A549 (cell line): Measurements from ENCODE around the gene LIPH. TPM values are rescaled to one million over a fixed set of nuclear protein-coding genes. Genes with fewer than 3 reads are reported as not detected.

Experiments
- ATAC-seq, 2 experiments: fragments of 200-7000 bp in 1 of 2; fragments of >200 bp in 1 of 2; cut with Nextera tagmentation in 1 of 2; cut with Tn5 transposase in 1 of 2; 3 replicates each; pipeline versions ENCODE4 v1.8.0 to v1.9.1; 2018 to 2020; ENCODE audit warnings: mild to moderate bottlenecking in 1 of 2, moderate library complexity in 1 of 2
- CTCF ChIA-PET: fragments of 300-600 bp; sonication (Branson Sonifier 250); formaldehyde crosslinking; extraction: SDS; loops from one replicate; lab custom pipeline; 2021; ENCODE audit warnings: antibody characterized with exemption, inconsistent platforms; lab: Yijun Ruan, JAX
- POLR2A ChIA-PET: fragments of 350-600 bp; formaldehyde crosslinking; extraction: SDS; loops from one replicate; lab custom pipeline; 2021; ENCODE audit warnings: antibody characterized with exemption, inconsistent platforms; lab: Yijun Ruan, JAX
- DNase-seq, 2 experiments: peaks; one replicate each; pipeline versions ENCODE4 v3.0.0 to v3.0.0-alpha.2; 2011 to 2016; ENCODE audit warnings: low read depth in 1 of 2, low spot score in 1 of 2
- FAIRE-seq: peaks from 2 replicates; lab custom pipeline; 2011; peaks lifted over from hg19 to GRCh38; lab: Jason Lieb, UNC
- H3K27ac ChIP-seq, 2 experiments: fragments of >200 bp; sonication (Bioruptor Twin); formaldehyde crosslinking; 3 replicates each; pipeline ENCODE4 v1.5.1; 2016 to 2017
- H3K4me1 ChIP-seq: fragments of >200 bp; sonication (Bioruptor Twin); formaldehyde crosslinking; 3 replicates; pipeline ENCODE4 v1.6.1; 2016
- H3K4me2 ChIP-seq: fragments of >200 bp; sonication (Bioruptor Twin); formaldehyde crosslinking; 3 replicates; pipeline ENCODE4 v1.6.1; 2016
- H3K4me3 ChIP-seq: fragments of >200 bp; sonication (Bioruptor Twin); formaldehyde crosslinking; 3 replicates; pipeline ENCODE4 v1.5.1; 2016
- H3K9me3 ChIP-seq: fragments of >200 bp; sonication (Bioruptor Twin); formaldehyde crosslinking; 3 replicates; pipeline ENCODE4 v1.6.1; 2016
- BCL3 ChIP-seq: fragments of >200 bp; sonication (Bioruptor Twin); formaldehyde crosslinking; IDR thresholded peaks from 3 replicates; pipeline ENCODE4 v1.6.1; 2016
- BHLHE40 ChIP-seq: IDR thresholded peaks from 2 replicates; pipeline ENCODE4 v1.6.1; 2012; ENCODE audit warnings: low read depth, low read length, inconsistent platforms
- CBX2 ChIP-seq: fragments of 200-600 bp; sonication (generic); IDR thresholded peaks from 2 replicates; pipeline ENCODE4 v1.6.1; 2016; ENCODE audit warnings: low read depth, mild to moderate bottlenecking, borderline replicate concordance
- CBX8 ChIP-seq: fragments of 200-600 bp; sonication (generic); IDR thresholded peaks from 2 replicates; pipeline ENCODE4 v1.6.1; 2016
- CTCF ChIP-seq: fragments of >200 bp; sonication (Bioruptor Twin); formaldehyde crosslinking; IDR thresholded peaks from 3 replicates; pipeline ENCODE4 v1.5.1; 2016
- EHMT2 ChIP-seq: fragments of 200-600 bp; sonication (generic); IDR thresholded peaks from 2 replicates; pipeline ENCODE4 v1.6.1; 2016; ENCODE audit warnings: antibody characterized with exemption, low read depth, mild to moderate bottlenecking, moderate library complexity
- EP300 ChIP-seq, 2 experiments: fragments of >200 bp; sonication (Bioruptor Twin); formaldehyde crosslinking; IDR thresholded peaks; 2 replicates in 1 of 2; 3 replicates in 1 of 2; pipeline ENCODE4 v1.6.1; 2016 to 2017
- ESRRA ChIP-seq: fragments of 150-350 bp; IDR thresholded peaks from 2 replicates; pipeline ENCODE4 v1.6.1; 2014; ENCODE audit warnings: mild to moderate bottlenecking, low read length, borderline replicate concordance
- HOXB5 ChIP-seq: fragments of 250-450 bp; sonication (Bioruptor Pico); IDR thresholded peaks from 2 replicates; pipeline ENCODE4 v1.5.0; 2020; ENCODE audit warnings: mild to moderate bottlenecking, moderate library complexity
- KDM1A ChIP-seq: fragments of 200-600 bp; sonication (generic); IDR thresholded peaks from 2 replicates; pipeline ENCODE4 v1.6.1; 2016; ENCODE audit warnings: low read depth, mild to moderate bottlenecking
- MAX ChIP-seq: IDR thresholded peaks from 2 replicates; pipeline ENCODE4 v1.6.1; 2012
- PHF8 ChIP-seq: fragments of 200-600 bp; sonication (generic); IDR thresholded peaks from 2 replicates; pipeline ENCODE4 v1.6.1; 2016; ENCODE audit warnings: low read depth, mild to moderate bottlenecking, antibody characterized with exemption, moderate library complexity, borderline replicate concordance
- REST ChIP-seq: fragments of 200-600 bp; sonication (generic); IDR thresholded peaks from 2 replicates; pipeline ENCODE4 v1.6.1; 2016; ENCODE audit warnings: antibody characterized with exemption, mild to moderate bottlenecking, moderate library complexity
- SREBF2 ChIP-seq: fragments of 450-650 bp; IDR thresholded peaks from 2 replicates; pipeline ENCODE4 v1.6.1; 2014; ENCODE audit warnings: mild to moderate bottlenecking, moderate library complexity
- ZC3H11A ChIP-seq: fragments of 450-650 bp; IDR thresholded peaks from 2 replicates; pipeline ENCODE4 v1.6.1; 2014; ENCODE audit warnings: antibody characterized with exemption, mild to moderate bottlenecking
- WGBS: methylation state at CpG from one replicate; pipeline ENCODE4 v1.1.6; 2017; ENCODE audit errors: missing lambda C conversion rate; 5-methylcytosine and 5-hydroxymethylcytosine counted together
- polyA plus RNA-seq, 4 experiments: library from polyadenylated mRNA; depleted of rRNA in 3 of 4; stranded (reverse); fragments of >200 nt; fragmentation: RNase III in 1 of 4; extraction: RNeasy Plus Mini Kit Qiagen cat#74134 plus additional on column Dnase treatment in 1 of 4; gene quantifications; 2 replicates in 3 of 4; 3 replicates in 1 of 4; pipeline ENCODE4 v1.2.3, GENCODE V29; 2011 to 2017

Gene LIPH
- polyA plus RNA-seq, 2 of the 4 experiments (the other 2 are of a cell fraction) = 6.9 to 34.9 TPM

GRCh38 chr3:185517387-185518130 lies 34.8 kb downstream of the LIPH start:
- ATAC-seq (no peak), DNase-seq (no peak), FAIRE-seq (no peak)
- Histone ChIP-seq H3K4me1 (no peaks in the 10 kb centered on the region), H3K27ac (no peak overlapping the region), H3K9me3 (no peaks in the 10 kb centered on the region), H3K4me2 (no peak overlapping the region), H3K4me3 (no peak overlapping the region)
- TF ChIP-seq ESRRA = no peak
- TF ChIP-seq MAX = no peak
- TF ChIP-seq BCL3 = no peak
- no peak for TF ChIP-seq CBX8
- ChIA-PET CTCF (no interaction called here), POLR2A (interaction anchor here (0.5 kb wide), 1 partner anchor 31 kb away, joined by 3 read pairs; no protein-coding TSS in a partner anchor)
- 88% methylated on average over 2 of the region's 2 CpGs for WGBS

GRCh38 chr3:185511711-185512110 lies 40.7 kb downstream of the LIPH start:
- no peak overlapping the region for H3K4me2 ChIP-seq
- no peaks in the 10 kb centered on the region for H3K4me1 ChIP-seq
- no peak for FAIRE-seq
- no peak for ATAC-seq
- CTCF ChIA-PET = interaction anchor here (0.7 to 2.0 kb wide), 3 partner anchors 50 to 63 kb away, joined by 3 to 5 read pairs (median 4); no protein-coding TSS in a partner anchor
- 72% methylated on average over 4 of the region's 4 CpGs for WGBS
- H3K9me3 ChIP-seq = no peaks in the 10 kb centered on the region
- POLR2A ChIA-PET = no interaction called here
- TF ChIP-seq EHMT2 (no peak), KDM1A (no peak), BCL3 (no peak), HOXB5 (CRISPR knock-in tag) (no peak), ZC3H11A (no peak), CBX2 (no peak), REST (no peak), CTCF (no peak), PHF8 (no peak), SREBF2 (no peak), EP300 (IDR thresholded peaks at IDR 0.05) (no peak), BHLHE40 (no peak)
- no peak overlapping the region for H3K27ac ChIP-seq
- no peak overlapping the region for H3K4me3 ChIP-seq
- DNase-seq = no peak
